HEK293 (cell line): ENCODE data around the gene SMIM26.

Source experiments
- CTCF ChIA-PET: fragments of 350-600 bp; formaldehyde crosslinking; extraction: SDS; loops from one replicate; lab custom pipeline; 2021; ENCODE audit warnings: antibody characterized with exemption; lab: Yijun Ruan, JAX
- POLR2A ChIA-PET: fragments of 300-600 bp; formaldehyde crosslinking; extraction: SDS; loops from one replicate; lab custom pipeline; 2020; ENCODE audit warnings: antibody characterized with exemption, inconsistent platforms; lab: Yijun Ruan, JAX
- H3K27ac ChIP-seq: fragments of 200-500 bp; sonication (Bioruptor generic); 2 replicates; pipeline ENCODE4 v1.5.1; 2014; ENCODE audit warnings: low read depth, low read length, control low read depth, inconsistent platforms; ENCODE audit errors: extremely low read depth
- H3K36me3 ChIP-seq, 2 experiments: fragments of 200-500 bp in 1 of 2; sonication (Bioruptor generic) in 1 of 2; 1 replicate in 1 of 2; 2 replicates in 1 of 2; pipeline ENCODE4 v1.5.1; 2014 to 2017; ENCODE audit warnings: inconsistent platforms in 2 of 2, low read length in 2 of 2; ENCODE audit not compliant: control insufficient read depth in 2 of 2, insufficient read depth in 1 of 2
- H3K4me1 ChIP-seq: fragments of 200-500 bp; sonication (Bioruptor generic); 2 replicates; pipeline ENCODE4 v1.5.1; 2014; ENCODE audit warnings: mild to moderate bottlenecking, low read length, inconsistent platforms; ENCODE audit not compliant: control insufficient read depth, insufficient read depth
- H3K4me3 ChIP-seq: 2 replicates; pipeline ENCODE4 v1.5.1; 2011; ENCODE audit warnings: low read depth, mild to moderate bottlenecking, control low read depth, low read length, moderate library complexity
- H3K9me3 ChIP-seq: fragments of 200-500 bp; sonication (Bioruptor generic); 2 replicates; pipeline ENCODE4 v1.5.1; 2014; ENCODE audit warnings: low read depth, low read length, inconsistent platforms; ENCODE audit not compliant: control insufficient read depth, insufficient read depth
- GFI1B ChIP-seq: fragments of 450-650 bp; formaldehyde crosslinking; IDR thresholded peaks from 2 replicates; pipeline ENCODE4 v1.5.1; 2016; ENCODE audit warnings: missing biosample characterization, missing genetic modification characterization
- KLF7 ChIP-seq: fragments of 450-650 bp; formaldehyde crosslinking; IDR thresholded peaks from 2 replicates; pipeline ENCODE4 v1.5.1; 2016; ENCODE audit warnings: missing biosample characterization, missing genetic modification characterization, borderline replicate concordance
- PRDM10 ChIP-seq: fragments of 450-650 bp; formaldehyde crosslinking; IDR thresholded peaks from 2 replicates; pipeline ENCODE4 v1.5.1; 2016; ENCODE audit warnings: missing biosample characterization, missing genetic modification characterization
- SP3 ChIP-seq: fragments of 450-650 bp; formaldehyde crosslinking; IDR thresholded peaks from 2 replicates; pipeline ENCODE4 v1.5.1; 2016; ENCODE audit warnings: missing biosample characterization, missing genetic modification characterization
- ZIC2 ChIP-seq: fragments of 450-650 bp; formaldehyde crosslinking; IDR thresholded peaks from 2 replicates; pipeline ENCODE4 v1.5.1; 2016; ENCODE audit warnings: missing biosample characterization, missing genetic modification characterization
- ZNF223 ChIP-seq: fragments of 450-650 bp; formaldehyde crosslinking; IDR thresholded peaks from 2 replicates; pipeline ENCODE4 v1.5.1; 2016; ENCODE audit warnings: missing biosample characterization, missing genetic modification characterization
- ZNF239 ChIP-seq: fragments of 450-650 bp; formaldehyde crosslinking; IDR thresholded peaks from 2 replicates; pipeline ENCODE4 v1.5.1; 2016; ENCODE audit warnings: missing biosample characterization, missing genetic modification characterization
- ZNF394 ChIP-seq: fragments of 450-650 bp; formaldehyde crosslinking; IDR thresholded peaks from 2 replicates; pipeline ENCODE4 v1.5.1; 2016; ENCODE audit warnings: missing biosample characterization, missing genetic modification characterization, mild to moderate bottlenecking, moderate library complexity, borderline replicate concordance
- ZNF488 ChIP-seq: fragments of 450-650 bp; formaldehyde crosslinking; IDR thresholded peaks from 2 replicates; pipeline ENCODE4 v1.5.1; 2016; ENCODE audit warnings: missing biosample characterization, missing genetic modification characterization
- ZNF501 ChIP-seq: fragments of 450-650 bp; formaldehyde crosslinking; IDR thresholded peaks from 2 replicates; pipeline ENCODE4 v1.5.1; 2016; ENCODE audit warnings: missing biosample characterization, missing genetic modification characterization
- ZNF623 ChIP-seq: fragments of 450-650 bp; formaldehyde crosslinking; IDR thresholded peaks from 2 replicates; pipeline ENCODE4 v1.5.1; 2016; ENCODE audit warnings: missing biosample characterization, missing genetic modification characterization
- ZNF704 ChIP-seq: fragments of 450-650 bp; formaldehyde crosslinking; IDR thresholded peaks from 2 replicates; pipeline ENCODE4 v1.5.1; 2016; ENCODE audit warnings: missing biosample characterization, missing genetic modification characterization
- TF ChIP-seq, protein P1 (sequence below): fragments of 450-650 bp; formaldehyde crosslinking; IDR thresholded peaks from 2 replicates; pipeline ENCODE4 v1.5.1; 2016; ENCODE audit warnings: missing biosample characterization, missing genetic modification characterization
- TF ChIP-seq, protein P2 (sequence below): fragments of 450-650 bp; formaldehyde crosslinking; conservative IDR thresholded peaks from 2 replicates; pipeline ENCODE4 v1.5.1; 2016; ENCODE audit warnings: low read depth, missing biosample characterization, missing genetic modification characterization
- TF ChIP-seq, protein P3 (sequence below): fragments of 450-650 bp; formaldehyde crosslinking; IDR thresholded peaks from 2 replicates; pipeline ENCODE4 v1.5.1; 2017; ENCODE audit warnings: missing biosample characterization, missing genetic modification characterization

SMIM26 gene

DNA sequence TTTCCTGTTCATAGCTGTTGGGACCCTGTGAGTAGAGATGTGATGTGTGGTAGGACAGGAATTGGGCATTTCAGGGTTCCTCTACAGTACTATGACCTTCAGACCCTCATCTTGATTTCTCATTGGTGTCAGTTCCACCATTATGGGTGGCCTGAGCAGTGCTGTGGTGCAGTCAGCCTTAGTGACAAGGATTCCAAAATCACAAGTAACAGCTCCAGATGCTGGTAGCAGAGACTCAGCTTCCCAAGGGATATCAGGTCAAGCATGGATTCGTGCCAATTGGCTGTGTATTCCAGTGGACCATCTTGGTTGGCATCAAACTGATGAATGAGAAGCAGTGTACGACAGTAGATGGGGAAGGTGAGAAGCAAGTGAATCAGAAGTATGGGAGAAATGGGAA lies 3.8 kb downstream of the SMIM26 start:
- POLR2A ChIA-PET, result no interaction called here
- Histone ChIP-seq H3K9me3 (no peaks in the 10 kb centered on the region), H3K27ac (no peak overlapping the region), H3K4me1 (no peaks in the 10 kb centered on the region), H3K36me3 (peaks cover 19 to 24% of the 10 kb centered on the region in 2 experiments), H3K4me3 (no peak overlapping the region)
- TF ChIP-seq PRDM10 (tag by site-specific recombination), result no peak
- TF ChIP-seq, protein P1, sequence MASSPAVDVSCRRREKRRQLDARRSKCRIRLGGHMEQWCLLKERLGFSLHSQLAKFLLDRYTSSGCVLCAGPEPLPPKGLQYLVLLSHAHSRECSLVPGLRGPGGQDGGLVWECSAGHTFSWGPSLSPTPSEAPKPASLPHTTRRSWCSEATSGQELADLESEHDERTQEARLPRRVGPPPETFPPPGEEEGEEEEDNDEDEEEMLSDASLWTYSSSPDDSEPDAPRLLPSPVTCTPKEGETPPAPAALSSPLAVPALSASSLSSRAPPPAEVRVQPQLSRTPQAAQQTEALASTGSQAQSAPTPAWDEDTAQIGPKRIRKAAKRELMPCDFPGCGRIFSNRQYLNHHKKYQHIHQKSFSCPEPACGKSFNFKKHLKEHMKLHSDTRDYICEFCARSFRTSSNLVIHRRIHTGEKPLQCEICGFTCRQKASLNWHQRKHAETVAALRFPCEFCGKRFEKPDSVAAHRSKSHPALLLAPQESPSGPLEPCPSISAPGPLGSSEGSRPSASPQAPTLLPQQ (tag by site-specific recombination), result no peak
- TF ChIP-seq ZNF223 (tag by site-specific recombination), result no peak
- TF ChIP-seq SP3, result no peak
- TF ChIP-seq, protein P2, sequence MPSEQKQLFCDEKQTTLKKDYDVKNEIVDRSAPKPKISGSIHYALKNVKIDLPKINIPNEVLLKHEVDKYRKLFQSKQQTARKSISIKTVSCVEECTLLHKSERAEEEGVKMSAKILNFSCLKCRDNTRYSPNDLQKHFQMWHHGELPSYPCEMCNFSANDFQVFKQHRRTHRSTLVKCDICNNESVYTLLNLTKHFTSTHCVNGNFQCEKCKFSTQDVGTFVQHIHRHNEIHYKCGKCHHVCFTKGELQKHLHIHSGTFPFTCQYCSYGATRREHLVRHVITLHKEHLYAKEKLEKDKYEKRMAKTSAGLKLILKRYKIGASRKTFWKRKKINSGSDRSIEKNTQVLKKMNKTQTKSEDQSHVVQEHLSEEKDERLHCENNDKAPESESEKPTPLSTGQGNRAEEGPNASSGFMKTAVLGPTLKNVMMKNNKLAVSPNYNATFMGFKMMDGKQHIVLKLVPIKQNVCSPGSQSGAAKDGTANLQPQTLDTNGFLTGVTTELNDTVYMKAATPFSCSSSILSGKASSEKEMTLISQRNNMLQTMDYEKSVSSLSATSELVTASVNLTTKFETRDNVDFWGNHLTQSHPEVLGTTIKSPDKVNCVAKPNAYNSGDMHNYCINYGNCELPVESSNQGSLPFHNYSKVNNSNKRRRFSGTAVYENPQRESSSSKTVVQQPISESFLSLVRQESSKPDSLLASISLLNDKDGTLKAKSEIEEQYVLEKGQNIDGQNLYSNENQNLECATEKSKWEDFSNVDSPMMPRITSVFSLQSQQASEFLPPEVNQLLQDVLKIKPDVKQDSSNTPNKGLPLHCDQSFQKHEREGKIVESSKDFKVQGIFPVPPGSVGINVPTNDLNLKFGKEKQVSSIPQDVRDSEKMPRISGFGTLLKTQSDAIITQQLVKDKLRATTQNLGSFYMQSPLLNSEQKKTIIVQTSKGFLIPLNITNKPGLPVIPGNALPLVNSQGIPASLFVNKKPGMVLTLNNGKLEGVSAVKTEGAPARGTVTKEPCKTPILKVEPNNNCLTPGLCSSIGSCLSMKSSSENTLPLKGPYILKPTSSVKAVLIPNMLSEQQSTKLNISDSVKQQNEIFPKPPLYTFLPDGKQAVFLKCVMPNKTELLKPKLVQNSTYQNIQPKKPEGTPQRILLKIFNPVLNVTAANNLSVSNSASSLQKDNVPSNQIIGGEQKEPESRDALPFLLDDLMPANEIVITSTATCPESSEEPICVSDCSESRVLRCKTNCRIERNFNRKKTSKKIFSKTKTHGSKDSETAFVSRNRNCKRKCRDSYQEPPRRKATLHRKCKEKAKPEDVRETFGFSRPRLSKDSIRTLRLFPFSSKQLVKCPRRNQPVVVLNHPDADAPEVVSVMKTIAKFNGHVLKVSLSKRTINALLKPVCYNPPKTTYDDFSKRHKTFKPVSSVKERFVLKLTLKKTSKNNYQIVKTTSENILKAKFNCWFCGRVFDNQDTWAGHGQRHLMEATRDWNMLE (tag by site-specific recombination), result no peak
- TF ChIP-seq KLF7 (tag by site-specific recombination), result no peak
- no peak for TF ChIP-seq ZNF704
- TF ChIP-seq, protein P3, sequence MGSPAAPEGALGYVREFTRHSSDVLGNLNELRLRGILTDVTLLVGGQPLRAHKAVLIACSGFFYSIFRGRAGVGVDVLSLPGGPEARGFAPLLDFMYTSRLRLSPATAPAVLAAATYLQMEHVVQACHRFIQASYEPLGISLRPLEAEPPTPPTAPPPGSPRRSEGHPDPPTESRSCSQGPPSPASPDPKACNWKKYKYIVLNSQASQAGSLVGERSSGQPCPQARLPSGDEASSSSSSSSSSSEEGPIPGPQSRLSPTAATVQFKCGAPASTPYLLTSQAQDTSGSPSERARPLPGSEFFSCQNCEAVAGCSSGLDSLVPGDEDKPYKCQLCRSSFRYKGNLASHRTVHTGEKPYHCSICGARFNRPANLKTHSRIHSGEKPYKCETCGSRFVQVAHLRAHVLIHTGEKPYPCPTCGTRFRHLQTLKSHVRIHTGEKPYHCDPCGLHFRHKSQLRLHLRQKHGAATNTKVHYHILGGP, result no peak
- TF ChIP-seq ZNF501, result no peak
- no peak for TF ChIP-seq GFI1B (tag by site-specific recombination)
- TF ChIP-seq ZIC2 (tag by site-specific recombination), result no peak
- TF ChIP-seq ZNF488, result no peak
- no peak for TF ChIP-seq ZNF623 (tag by site-specific recombination)
- no peak for TF ChIP-seq ZNF239 (tag by site-specific recombination)
- TF ChIP-seq ZNF394 (tag by site-specific recombination), result no peak
- CTCF ChIA-PET, result interaction anchor here (1.2 kb wide), 1 partner anchor 29 kb away, joined by 3 read pairs; no protein-coding TSS in a partner anchor
